Stimulated activated CD4-positive, alpha-beta T cell treated with anti-CD3 and anti-CD28 coated beads, Interleukin-4, amount 100 ng/mL, for 24 hours (primary cell): ENCODE data around the gene OR1E2.
A peak's percentile ranks its signal among the peaks of the same experiment; 100 is the strongest.
"Not testable (repeated sequence)": the region's sequence is repeated elsewhere in the genome, so short reads cannot be mapped to it uniquely, and the experiment has no call there.

Experiments used
- DNase-seq: peaks from one replicate; pipeline ENCODE4 v3.0.0-alpha.2; 2020

OR1E2 gene

DNA sequence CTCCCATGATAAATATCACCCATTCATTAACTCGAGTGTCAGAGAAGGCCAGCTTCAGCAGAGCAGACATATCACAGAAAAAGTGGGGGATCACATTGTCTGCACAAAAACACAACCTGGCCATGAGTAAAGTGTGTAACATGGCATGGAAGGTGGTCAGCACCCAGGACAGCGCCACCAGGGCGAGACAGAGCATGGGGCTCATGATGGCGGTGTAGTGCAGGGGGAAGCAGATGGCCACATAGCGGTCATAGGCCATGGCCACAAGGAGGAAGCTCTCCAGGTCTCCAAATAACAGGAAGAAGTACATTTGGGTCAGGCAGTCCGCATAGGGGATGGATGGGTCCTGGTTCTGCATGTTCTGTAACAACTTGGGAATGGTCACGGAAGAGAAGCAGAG is 35.8 kb downstream of the OR1E2 start:
- DNase-seq: not testable (repeated sequence)

DNA sequence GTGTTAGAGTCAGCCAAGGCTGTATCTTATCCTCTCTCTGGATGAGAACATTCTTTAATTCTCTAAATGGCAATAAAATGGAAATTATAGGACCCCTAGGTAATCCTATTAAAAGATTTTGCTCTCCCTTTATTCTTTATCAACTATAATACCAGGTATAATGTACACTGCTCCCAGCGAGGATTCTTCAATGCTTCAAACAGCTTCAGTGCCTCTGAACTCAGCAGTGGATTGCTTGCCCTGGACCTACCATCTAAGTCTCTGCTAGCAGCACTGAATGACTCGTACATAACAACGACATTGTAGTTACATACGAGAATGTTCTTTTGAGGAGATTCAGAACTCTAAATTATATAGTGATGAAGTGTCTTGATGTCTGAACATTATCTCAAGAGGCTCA is 43.9 kb downstream of the OR1E2 start:
- no peak for DNase-seq

- peak; percentile 40 for DNase-seq
Observed at GRCh38 chr17:3385869-3386816, 47.5 kb downstream of the OR1E2 start, which contains the start of gene OR3A2. OR3A2 (minus strand) TSS chr17:3386308.
